ENCODE results near the gene TRIM24.

DNA sequence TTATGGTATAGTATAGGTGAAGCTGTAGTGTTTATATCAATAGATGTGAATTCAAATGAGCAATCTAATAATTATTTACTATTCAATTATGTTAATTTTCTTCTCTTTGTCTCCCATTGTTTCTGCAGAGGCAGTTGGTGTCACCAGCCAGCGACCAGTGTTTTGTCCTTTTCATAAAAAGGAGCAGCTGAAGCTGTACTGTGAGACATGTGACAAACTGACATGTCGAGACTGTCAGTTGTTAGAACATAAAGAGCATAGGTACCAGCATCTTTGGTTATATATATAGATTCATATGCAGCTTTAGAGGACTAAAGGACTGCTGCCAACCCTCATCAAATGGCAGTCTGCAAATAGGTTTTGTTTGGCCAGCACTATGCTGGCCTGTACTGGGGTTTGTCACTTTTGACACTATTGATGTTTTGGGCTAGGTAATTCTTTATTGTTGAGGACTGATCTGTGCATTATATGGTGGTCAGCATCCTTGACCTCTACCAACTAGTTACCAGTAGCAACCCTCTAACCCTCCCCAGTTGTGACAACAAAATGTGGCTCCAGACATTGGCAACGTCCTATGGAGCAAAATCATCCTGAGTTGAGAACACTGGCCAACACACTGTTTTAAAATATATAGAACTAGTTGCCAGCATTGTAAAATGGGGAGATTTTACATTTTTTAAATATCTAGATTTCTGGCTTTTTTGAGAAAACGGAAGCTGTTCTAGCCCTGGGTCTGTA lies 59.2 kb downstream of the TRIM24 start:
- TF ChIP-seq, protein P1, sequence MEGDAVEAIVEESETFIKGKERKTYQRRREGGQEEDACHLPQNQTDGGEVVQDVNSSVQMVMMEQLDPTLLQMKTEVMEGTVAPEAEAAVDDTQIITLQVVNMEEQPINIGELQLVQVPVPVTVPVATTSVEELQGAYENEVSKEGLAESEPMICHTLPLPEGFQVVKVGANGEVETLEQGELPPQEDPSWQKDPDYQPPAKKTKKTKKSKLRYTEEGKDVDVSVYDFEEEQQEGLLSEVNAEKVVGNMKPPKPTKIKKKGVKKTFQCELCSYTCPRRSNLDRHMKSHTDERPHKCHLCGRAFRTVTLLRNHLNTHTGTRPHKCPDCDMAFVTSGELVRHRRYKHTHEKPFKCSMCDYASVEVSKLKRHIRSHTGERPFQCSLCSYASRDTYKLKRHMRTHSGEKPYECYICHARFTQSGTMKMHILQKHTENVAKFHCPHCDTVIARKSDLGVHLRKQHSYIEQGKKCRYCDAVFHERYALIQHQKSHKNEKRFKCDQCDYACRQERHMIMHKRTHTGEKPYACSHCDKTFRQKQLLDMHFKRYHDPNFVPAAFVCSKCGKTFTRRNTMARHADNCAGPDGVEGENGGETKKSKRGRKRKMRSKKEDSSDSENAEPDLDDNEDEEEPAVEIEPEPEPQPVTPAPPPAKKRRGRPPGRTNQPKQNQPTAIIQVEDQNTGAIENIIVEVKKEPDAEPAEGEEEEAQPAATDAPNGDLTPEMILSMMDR (conservative IDR thresholded peaks at IDR 0.05; ENCODE audit: low read depth, low read length) = no peak
- no peak for TF ChIP-seq EZH2 (IDR thresholded peaks at IDR 0.05; ENCODE audit: borderline replicate concordance, low read depth, low read length, poor library complexity, severe bottlenecking)

Measured in A673 (cell line).